ENCODE measurements around the gene GOT2.
"Not testable (repeated sequence)": the region's sequence is repeated elsewhere in the genome, so short reads cannot be mapped to it uniquely, and the experiment has no call there.

The GOT2 gene

DNA sequence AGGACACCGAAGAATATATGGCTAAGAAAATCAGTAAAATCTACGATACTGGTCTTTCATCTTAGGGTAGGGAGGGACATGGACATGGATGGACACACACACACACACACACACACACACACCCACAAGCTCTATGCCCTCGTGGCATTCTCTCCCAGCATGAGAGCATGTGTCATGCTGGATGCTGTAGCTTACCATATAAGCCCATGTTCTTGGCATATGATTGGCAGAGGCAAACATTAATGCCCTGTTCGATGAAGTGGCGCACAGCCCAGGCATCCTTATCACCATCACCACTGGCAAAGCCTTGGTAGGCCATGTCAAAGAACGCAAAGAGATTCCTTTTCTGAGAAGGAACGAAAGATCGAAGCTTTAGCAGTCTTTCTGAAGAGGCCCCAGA lies 17.6 kb downstream of the GOT2 start:
- no peak for DNase-seq

DNA sequence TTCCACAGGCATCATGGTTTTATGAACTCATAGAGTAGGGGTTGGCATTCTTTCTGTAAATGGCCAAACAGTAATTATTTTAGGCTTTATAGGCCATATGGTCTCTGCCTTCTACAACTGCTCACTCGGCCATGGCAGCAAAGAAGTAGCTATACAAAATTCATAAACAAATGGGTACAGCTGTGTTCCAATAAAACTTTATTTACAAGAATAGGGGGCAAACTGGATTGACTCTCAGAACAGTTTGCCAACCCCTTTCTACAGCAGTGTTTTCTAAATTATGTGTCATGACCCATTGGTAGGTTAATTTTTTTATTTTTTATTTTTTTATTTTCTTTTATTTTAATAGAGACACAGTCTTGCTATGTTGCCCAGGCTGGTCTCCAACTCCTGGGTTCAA lies 20.4 kb downstream of the GOT2 start:
- DNase-seq = no peak

DNA sequence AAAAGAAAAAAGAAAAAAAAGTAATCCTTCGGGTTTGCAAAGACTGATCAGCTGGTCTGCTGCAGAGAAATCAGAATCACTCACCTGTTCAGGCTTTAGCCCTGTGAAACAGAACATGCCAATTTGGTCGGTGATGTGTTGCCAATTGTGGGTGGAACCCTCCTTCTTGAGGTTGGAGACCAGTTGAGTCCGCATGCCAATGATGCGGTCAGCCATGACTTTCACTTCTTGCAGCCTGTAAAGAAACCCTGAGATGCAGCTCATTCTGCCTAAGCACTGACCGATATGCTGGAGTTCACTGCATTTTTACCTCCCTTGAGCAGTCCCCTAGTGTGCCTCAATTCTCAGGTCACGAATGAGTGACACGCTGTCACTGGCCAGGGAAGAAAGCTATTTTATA lies 24.8 kb downstream of the GOT2 start:
- DNase-seq = no peak

DNA sequence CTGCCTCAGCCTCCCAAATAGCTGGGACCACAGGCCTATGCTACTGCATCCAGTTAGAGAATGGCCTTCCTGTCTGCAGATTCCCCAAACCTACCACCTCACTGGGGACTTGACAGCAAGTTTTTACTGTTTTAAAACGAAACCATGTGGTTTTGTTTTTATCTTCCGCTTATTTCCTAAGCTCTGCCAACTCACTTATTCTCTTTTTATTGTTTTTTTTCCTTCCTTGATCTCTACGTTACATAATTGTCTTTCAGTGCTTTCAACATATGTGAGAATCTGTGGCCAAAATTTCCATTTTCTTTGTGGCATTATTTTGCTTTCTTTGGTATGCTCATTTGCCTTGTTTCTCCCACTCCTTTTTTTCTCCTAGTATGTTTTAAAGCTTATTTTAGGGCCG lies 35.0 kb downstream of the GOT2 start:
- DNase-seq = no peak

DNA sequence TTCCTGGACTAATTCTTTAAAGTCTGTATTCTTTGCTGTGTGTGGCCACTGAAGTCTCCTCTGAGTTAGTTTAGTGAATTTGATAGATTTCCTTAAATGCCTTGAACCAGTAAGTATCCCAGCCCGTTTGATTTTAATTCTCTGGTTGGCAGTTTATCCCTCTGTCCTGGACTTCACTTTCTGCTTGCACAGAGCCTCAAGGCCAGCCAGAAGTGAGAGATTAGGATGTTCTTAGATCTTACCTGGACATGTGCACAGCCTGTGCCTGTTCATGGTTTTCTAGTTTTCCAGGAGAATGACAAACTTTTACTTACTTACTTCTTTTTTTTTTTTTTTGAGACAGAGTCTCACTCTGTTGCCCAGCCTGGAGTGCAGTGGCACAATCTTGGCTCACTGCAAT lies 38.7 kb downstream of the GOT2 start:
- DNase-seq = no peak

DNA sequence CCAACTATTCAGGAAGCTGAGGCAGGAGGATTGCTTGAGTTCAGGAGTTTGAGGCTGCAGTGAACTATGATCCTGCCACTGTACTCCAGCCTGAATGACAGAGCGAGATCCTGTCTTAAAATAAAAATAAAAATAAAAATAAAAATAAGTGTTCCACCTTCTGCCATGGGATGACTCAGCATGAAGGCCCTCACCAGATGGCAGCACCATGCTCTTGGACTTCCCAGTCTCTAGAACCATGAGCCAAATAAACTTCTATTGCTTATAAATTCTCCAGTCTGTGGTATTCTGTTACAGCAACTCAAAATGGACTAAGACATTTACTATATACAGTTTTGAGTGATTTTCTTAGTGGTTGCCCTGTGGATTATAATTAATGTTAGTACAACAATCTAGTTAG lies 41.7 kb downstream of the GOT2 start:
- DNase-seq = no peak

DNA sequence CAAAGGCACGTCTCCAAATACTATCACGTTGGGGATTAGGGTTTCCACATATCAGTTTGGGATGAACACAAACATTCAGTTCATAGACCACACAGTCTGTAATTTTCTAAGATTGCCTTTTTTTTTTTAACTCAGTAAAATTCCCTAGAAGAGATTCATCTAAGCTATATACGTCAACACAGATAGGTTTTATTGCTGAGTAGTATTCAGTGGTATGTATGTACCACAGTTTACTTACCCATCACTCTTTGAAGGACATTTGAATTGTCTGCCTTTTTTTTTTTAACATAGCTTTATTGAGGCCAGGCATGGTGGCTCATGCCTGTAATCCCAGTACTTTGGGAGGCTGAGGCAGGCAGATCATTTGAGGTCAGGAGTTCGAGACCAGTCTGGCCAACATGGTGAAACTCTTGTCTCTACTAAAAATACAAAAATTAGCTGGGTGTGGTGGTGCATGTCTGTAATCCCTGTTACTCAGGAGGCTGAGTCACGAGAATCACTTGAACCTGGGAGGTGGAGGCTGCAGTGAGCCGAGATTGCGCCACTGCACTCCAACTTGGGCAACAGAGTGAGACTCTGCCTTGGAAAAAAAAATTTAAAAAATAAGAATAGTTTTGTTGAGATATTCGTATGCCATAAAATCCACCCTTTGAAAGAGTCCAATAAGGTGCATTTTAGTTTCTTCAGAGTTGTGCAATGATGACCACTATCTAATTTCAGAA lies 47.0 kb downstream of the GOT2 start:
- DNase-seq = not testable (repeated sequence)

DNA sequence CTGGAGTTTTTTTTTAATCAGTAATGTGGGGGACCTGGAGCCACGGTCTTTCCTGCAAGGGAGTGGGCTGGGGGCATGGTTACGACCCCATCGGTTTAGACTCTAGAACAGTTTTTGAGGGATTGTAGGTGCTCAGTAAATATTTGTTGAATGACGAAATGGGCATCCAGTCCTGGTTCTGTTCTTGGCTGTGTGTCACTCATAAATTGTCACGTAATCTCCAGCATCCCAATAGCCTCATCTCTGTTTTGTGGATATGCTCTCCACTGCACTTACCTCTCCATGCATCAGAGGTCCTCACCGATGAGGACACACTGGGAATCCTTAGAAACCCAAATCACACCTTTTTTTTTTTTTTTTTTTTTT lies 49.0 kb downstream of the GOT2 start:
- no peak for DNase-seq

DNA sequence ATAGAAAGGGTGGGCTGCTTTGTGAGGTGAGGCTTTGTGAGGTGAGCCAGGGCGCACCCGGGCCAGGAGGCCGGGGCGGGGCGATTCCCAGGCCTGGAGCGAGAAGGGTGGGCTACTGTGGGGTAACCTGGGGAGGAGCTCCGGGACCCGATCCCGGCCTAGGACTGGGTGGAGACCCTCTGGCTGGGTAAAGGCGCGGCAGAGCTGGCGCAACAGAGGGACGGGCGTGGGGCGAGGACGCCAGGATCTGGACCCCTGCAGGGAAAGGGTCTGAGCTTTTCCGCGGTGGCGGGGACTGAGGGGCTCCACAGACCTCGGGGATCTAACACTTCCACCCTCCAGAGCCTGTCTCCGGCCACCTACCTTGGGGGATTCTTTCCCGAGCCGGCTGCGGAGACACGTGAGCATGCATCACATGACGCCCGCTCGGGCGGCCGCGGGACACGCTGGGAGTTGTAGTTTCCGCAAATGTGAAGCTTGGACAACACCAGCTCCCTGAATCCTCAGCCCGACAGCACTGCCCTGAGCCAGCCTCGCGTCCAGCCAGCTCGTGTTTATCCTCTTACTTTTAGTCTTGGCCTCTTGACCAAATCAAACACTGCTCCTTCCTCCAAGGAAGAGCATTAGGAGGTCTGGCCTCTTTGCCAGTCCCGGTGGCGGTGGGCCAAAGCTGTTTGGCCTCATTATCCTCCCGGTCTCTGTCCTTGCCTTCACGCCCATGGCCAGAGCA lies 49.6 kb downstream of the GOT2 start, which contains the start of gene SLC38A7:
TSS of gene SLC38A7 (minus strand) at position 417 of the 730 bp plus-strand sequence. CDS start 4,644 bp downstream, outside the sequence.
- peak; percentile 4 to 71 for DNase-seq

DNA sequence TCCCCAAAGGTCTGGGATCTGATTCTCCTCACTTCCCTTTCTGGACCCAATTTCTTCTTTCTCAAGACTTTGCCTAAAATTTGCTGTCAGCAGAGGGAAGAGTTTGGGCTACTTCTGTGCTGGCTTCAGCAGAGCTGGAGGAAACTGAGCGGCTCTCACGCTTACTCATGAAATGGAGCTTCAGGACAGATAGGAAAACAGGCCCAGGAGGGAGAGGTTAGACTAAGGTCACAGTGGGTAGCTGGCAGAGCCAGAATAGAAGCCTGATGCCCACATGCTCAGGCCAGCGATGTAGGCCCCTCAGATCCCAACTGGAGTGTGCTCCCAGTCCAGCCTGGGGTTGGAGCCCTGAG lies 50.1 kb downstream of the GOT2 start:
- DNase-seq = no peak

DNA sequence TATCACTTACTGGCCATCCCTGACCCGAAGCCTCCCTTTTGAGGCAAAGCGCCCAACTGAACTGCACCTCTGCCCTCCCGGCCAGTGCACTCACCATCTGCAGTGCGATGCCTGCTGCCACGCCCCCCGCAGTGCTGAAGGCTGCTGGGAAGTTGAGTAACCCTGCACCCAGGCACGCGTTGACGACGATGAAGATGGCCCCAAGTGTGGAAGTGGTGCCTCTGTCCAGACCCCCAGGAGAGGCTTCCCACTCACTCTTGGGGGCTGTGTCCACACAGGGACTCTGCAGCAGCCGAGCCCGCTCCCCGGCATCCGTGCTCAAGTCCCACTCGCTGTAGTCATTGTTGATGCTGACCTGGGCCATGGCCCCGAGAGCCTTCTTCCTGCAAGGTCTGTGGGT lies 54.4 kb downstream of the GOT2 start:
- DNase-seq = no peak

DNA sequence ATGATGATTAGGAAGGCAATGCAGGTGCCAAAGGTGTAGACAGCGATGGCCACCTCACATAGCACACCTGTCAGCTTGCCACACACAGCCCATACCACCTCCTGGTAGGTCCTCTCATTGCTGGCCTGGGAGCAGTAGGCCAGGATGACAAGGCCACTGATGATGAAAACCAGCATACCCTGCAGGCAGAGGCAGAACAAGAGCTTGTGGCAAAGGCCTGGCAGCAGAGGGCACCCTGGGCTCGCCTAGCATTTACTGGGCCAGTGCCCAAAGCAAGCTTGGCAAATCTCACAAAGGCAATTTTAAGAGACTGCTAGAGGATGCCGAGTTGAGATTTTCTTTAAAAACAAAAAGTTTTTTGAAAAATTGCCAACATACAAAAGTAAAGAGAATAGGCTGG lies 55.4 kb downstream of the GOT2 start:
- no peak for DNase-seq

DNA sequence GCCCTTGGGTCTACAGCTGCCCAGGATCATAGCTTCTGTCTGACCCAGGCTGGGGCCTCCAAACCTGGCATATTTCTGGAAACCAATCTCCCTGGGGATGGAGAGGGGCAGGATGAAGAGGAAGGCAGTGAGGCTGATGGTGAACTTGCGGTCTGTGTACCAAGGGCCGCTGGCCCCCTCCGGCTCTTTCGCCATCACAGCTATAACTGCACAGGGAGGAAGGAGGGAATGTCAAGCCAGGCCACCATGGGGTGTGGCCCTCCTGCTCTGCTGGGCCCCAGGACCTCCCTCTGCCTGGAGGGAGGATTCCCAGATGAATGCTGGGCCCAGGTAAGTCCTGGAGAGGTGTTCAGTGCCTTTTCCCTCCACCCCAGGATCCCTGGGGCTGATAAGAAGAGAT lies 55.8 kb downstream of the GOT2 start:
- DNase-seq = no peak

DNA sequence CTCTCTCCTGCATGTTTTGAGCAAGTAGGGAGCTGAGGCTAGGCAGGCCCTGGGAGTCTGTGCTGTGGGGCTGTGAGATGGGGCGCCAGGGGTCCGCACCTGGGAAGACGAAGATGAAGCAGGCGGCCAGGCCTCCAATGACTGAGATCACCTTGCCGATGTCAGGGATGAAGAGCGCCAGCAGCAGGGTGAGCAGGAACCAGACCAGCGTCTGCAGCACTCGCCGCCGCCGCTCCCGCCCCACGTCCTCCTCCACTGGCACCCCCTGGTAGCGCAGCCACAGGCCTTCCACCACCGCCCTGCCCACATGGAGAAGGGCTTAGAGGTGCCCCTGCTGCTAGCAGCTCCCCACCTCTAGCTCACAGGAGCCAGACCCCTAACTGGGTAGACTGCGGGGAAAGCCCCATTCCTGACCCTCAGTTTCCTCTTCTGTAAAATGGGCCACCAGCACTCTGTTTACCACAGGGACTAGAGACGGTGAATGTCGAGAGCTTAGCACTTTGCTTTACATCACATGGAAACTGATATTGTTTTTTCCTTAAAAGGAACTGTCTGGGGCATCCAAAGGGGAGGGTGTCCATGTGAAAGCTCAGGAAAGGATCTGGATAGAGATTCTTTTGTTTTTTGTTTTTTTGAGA lies 63.1 kb downstream of the GOT2 start:
- DNase-seq = no peak

DNA sequence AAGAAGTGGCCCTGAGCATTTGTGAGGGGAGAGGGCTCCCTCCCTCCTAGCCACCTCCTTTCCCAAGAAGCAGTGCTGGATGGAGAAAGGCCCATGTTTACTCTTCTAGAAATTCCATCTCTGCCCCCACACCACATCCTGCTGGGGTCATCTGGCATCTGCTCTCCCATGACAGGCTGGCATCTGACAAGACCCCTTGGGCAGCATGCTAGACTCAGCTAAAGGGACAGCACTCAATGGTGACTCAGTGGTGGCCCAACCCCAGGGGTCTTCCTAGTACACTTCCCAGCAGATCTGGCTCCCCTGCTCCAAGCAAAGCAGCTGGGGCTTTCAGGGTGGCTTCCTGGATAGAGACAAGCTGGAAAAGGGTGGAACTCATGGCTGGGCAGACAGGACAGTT lies 63.9 kb downstream of the GOT2 start:
- no peak for DNase-seq

DNA sequence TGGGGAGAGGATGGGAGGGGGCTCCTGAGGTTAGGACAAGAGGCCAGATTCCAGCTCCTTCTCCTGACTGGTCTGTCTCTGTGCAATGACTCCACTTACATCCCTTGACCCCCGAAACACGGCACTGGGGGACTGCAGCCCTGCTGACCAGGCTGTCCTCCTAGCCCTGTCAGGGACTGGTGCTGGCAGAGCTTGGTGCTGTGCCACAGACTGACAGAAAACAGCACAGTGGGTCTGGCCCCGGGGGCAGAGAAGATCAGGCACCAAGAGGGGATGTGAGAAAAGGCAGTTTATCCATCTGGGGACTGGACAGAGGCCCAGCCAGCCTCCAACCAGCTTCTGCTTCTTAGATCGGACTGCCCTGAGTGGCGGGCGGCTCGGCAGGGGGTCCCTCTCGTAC lies 68.9 kb downstream of the GOT2 start:
- no peak for DNase-seq

DNA sequence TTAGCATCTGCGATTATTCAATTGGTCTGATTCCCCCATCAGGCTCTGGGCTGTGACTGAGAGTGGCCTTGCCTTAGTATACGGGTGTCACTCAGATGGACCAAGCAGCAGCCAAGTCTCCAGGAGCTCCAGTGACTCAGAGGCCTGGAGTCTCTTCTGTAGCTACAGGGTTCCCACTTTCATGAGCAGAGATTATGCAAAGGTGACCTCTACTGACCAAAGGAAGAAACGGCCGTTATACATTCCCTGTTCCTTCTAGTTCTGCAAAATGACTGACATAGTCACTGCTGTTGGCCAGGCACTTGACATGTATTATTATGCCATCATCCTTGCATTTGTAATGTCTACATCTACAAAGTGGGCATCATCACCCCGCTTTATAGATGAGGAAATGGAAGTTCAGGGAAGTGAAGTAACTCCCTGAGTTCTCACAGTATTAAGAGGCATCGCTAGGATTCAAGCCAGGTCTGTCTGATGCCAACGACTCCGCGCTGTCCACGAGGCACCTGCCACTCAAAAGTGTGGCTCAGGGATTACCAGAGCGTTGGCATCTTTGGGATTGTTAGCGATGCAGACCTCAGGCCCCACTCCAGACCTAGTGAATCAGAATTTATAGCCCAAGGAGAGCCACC lies 72.8 kb downstream of the GOT2 start:
- DNase-seq = peak in 1 of 2 experiments; percentile 60

DNA sequence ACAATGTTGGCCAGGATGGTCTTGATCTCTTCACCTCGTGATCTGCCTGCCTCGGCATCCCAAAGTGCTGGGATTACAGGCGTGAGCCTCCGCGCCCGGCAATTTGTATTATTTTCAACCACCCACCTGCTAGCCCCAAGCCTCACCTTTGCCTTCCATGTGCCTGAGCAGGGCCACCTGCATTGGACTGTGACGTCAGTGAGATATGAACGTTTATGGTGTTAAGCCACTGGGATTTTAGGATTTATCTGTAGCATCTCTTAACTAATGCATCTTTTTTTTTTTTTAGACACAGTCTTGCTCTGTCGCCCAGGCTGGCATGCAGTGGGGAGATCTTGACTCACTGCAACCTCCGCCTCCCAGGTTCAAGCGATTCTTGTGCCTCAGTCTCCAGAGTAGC lies 74.2 kb downstream of the GOT2 start:
- DNase-seq = not testable (repeated sequence)

DNA sequence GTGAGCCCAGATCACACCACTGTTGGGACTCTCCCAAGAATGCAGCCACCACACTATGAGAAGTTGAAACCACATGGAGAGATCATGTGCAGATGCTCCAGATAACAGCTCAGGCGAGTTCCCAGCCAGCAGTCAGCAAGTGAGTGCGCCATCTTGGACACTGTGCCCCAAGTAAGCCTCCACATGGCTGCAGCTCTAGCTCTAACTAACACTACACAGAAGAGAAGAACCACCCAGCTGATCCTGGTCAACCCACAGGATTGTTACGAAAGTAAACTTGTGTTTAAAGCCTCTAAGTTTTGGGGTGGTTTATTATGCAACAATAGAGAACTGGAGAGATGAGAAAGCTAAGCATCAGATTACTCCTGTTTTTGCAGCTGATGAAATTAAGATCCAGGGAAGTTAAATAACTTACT lies 75.3 kb downstream of the GOT2 start:
- no peak for DNase-seq
